Heart right ventricle (tissue), 16 donors: ENCODE data around the gene DLST. TPM values are rescaled to one million over a fixed set of nuclear protein-coding genes. Genes with fewer than 3 reads are reported as not detected.

ENCODE experiments used
- ATAC-seq, 8 donors: fragments of 200-7000 bp; cut with Tn5 transposase; one replicate each; pipeline ENCODE4 v1.9.1; 2020; ENCODE audit warnings: mild to moderate bottlenecking in 8 of 8, moderate library complexity in 8 of 8, moderate number of reproducible peaks in 1 of 8
- DNase-seq, 2 donors: peaks; one replicate each; pipeline ENCODE4 v3.0.0-alpha.2; 2020
- H3K27ac ChIP-seq, 10 donors: fragments of 200-600 bp; sonication (generic) in 2 of 10; one replicate each; pipeline versions ENCODE4 v1.5.0 to v1.8.0; 2020 to 2022; ENCODE audit warnings: mild to moderate bottlenecking in 3 of 10
- H3K27me3 ChIP-seq, 7 donors: fragments of 200-600 bp; one replicate each; pipeline ENCODE4 v1.8.0; 2021 to 2022; ENCODE audit warnings: mild to moderate bottlenecking in 2 of 7
- H3K36me3 ChIP-seq, 9 donors: fragments of 200-600 bp; sonication (generic) in 1 of 9; one replicate each; pipeline versions ENCODE4 v1.5.0 to v1.8.0; 2020 to 2022; ENCODE audit warnings: mild to moderate bottlenecking in 2 of 9
- H3K4me1 ChIP-seq, 9 donors: fragments of 200-600 bp; sonication (generic) in 1 of 9; one replicate each; pipeline versions ENCODE4 v1.5.0 to v1.8.0; 2020 to 2022; ENCODE audit warnings: mild to moderate bottlenecking in 4 of 9
- H3K4me3 ChIP-seq, 10 donors: fragments of 200-600 bp; sonication (generic) in 2 of 10; one replicate each; pipeline versions ENCODE4 v1.5.0 to v1.8.0; 2020 to 2022; ENCODE audit warnings: mild to moderate bottlenecking in 7 of 10, moderate library complexity in 2 of 10
- H3K9me3 ChIP-seq, 11 donors: fragments of 200-600 bp in 10 of 11; sonication (generic) in 2 of 11; one replicate each; pipeline versions ENCODE4 v1.5.0 to v1.8.0; 2013 to 2022; ENCODE audit warnings: mild to moderate bottlenecking in 2 of 11, control low read depth in 1 of 11, moderate library complexity in 1 of 11
- WGBS, 2 donors: extraction: QIAGEN DNeasy Blood & Tissue Kit; methylation state at CpG; one replicate each; pipeline ENCODE4 v1.1.7; 2013; ENCODE audit warnings: inconsistent platforms in 1 of 2; 5-methylcytosine and 5-hydroxymethylcytosine counted together
- intact Hi-C, 10 donors: fragments of 100-400 bp; cut with DNase I; formaldehyde crosslinking; loops; one replicate each; pipeline versions ENCODE4 v1.11.1 to v1.14.2; 2022
- polyA plus RNA-seq, 2 donors: library from polyadenylated mRNA; stranded (reverse); fragments of 200-250 nt; gene quantifications; one replicate each; pipeline ENCODE4 v1.2.3, GENCODE V29; 2013
- total RNA-seq, 10 donors: library from RNA; stranded (reverse); fragmentation: NEBNext Ultra II Directional in 3 of 10; extraction: Animal tissue kit (Norgen Biotek cat#: 25700) in 3 of 10; gene quantifications; one replicate each; pipeline versions ENCODE4 v1.2.1 to v1.2.4, GENCODE V29; 2021 to 2023
- TF ChIP-seq, protein P1 (sequence below), 9 donors: fragments of 200-600 bp; sonication (generic) in 2 of 9; IDR thresholded peaks; one replicate each; pipeline versions ENCODE4 v1.5.0 to v1.8.0; 2021 to 2022; ENCODE audit warnings: antibody characterized with exemption in 9 of 9, mild to moderate bottlenecking in 5 of 9, moderate library complexity in 1 of 9
- donor health status: Arrhythmogenic right ventricular cardiomyopathy.
- donor health status: ischemic (EF 13 %, LVEDD 7.1; RV severe dilation, severe dysfunction).
- donor health status: healthy with polysubstance abuse.
- donor health status: DM: no; HTN: yes; CAD: no.
- donor health status: DM: no; HTN: no; CAD: no.
- donor health status: ischemic (EF 25% LVEDD 6.9; RV normal size, moderate dysfunction).
- donor health status: ischemic (EF 25% LVEDD 5.7; RV mildly dilated, moderate dysfunction).
- donor health status: healthy.
- donor health status: DM: yes; HTN: yes; CAD: no.
- donor health status: Ischemic cardiomyopathy.
- donor health status: ischemic (EF 35%, LVEDD 5.7; RV mildly dilated, moderate dysfunction).
- donor health status: nonischemic (EF 11% LVEDD 7.7; RV severe dilation, severe dysfunction).
- donor health status: DM: yes; HTN: yes; CAD: no.
- donor health status: PGD.
- donor health status: ischemic (EF 29% LVEDD 5.4; RV normal size, mild dysfunction).
- donor health status: nonischemic (EF 23%, LVEDD 6.1; RV moderate dilation, normal function).

Gene DLST
- total and polyA plus RNA-seq, 12 donors, result 52.5 to 273 (median 226) TPM

DNA sequence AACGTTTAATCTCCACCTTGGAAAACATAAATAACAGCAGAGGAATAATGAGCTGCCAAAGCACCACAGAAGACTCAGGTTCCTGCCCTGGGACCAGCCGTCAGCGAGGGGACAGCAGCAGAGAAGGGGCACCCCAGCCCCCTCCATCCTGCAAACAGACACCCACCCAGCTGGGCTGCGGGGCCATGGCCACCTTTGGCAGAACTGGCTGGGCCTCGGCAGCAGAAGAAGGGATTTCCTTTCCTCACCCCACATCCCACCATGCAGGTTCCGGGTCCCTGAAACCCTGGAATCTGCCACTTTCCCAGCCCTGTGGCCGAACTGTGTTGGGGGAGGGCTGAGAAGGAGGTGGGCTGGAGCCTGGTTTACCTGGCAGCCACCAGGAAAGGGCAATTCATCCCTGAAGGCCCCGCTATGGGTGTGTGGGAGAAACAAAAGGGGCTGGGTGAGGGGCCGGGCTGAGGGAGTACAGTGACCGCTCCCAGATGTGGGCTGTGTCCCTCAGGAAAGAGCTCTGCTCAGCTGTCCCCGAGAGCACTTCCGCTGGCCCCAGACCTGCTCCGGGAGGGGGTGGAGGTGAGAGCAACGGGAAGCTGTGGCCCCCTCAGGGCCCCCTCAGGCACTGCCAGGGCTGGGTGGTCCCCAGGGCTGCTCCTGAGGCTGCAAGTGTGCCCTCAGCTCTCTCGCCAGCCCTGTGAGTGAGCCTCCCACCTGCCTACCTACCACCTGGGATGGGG is 69.9 kb downstream of the DLST start:
- Histone ChIP-seq H3K27ac (peak overlapping the region in 7 of 10 donors; percentile 20 to 68 (median 48)), H3K9me3 (no peaks in the 10 kb centered on the region), H3K4me1 (peaks cover 11 to 88% (median 44%) of the 10 kb centered on the region in 9 donors), H3K4me3 (peak overlapping the region in 6 of 10 donors; percentile 7 to 34 (median 20)), H3K27me3 (peaks cover 0 to 23% (median 0%) of the 10 kb centered on the region in 7 donors), H3K36me3 (peaks cover 0 to 47% (median 4%) of the 10 kb centered on the region in 9 donors)
- 57% methylated on average over 15 of the region's 15 CpGs for WGBS, 2 donors
- no peak for DNase-seq
- peak in 4 of 8 donors; percentile 18 to 39 (median 32) for ATAC-seq
- TF ChIP-seq, protein P1, sequence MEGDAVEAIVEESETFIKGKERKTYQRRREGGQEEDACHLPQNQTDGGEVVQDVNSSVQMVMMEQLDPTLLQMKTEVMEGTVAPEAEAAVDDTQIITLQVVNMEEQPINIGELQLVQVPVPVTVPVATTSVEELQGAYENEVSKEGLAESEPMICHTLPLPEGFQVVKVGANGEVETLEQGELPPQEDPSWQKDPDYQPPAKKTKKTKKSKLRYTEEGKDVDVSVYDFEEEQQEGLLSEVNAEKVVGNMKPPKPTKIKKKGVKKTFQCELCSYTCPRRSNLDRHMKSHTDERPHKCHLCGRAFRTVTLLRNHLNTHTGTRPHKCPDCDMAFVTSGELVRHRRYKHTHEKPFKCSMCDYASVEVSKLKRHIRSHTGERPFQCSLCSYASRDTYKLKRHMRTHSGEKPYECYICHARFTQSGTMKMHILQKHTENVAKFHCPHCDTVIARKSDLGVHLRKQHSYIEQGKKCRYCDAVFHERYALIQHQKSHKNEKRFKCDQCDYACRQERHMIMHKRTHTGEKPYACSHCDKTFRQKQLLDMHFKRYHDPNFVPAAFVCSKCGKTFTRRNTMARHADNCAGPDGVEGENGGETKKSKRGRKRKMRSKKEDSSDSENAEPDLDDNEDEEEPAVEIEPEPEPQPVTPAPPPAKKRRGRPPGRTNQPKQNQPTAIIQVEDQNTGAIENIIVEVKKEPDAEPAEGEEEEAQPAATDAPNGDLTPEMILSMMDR (IDR thresholded peaks at IDR 0.05), result no peak
- intact Hi-C loops, result loop anchor here in 1 of 10 donors (10.0 kb wide), 1 partner anchor 53 kb away; the partner anchor contains the start of gene EIF2B2

DNA sequence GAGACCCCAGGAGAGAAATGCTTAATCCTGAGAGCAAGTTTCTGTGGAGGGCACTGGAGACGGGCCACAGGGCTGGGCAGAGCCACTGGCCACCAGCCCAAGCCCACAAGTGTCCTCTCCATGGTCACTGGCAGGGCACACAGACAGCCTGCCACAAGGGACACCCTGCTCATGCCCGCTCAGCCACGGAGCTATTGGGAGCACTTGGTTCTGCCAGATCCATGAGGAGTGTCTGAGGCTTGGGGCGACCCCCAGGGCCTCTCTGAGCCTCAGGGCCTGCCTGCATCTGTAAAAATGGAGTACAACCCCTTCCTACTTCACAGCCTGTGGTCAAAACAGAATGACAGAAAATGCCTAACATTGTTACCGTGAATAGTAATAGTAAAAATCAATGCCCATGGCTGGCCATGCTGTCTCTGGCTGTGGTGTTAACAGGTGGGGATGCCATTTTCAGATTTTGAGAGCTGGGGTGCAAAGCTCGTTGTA is 70.5 kb downstream of the DLST start:
- ATAC-seq (no peak), DNase-seq (no peak)
- WGBS, 2 donors, result 78 to 82% methylated on average over 6 of the region's 6 CpGs
- Histone ChIP-seq H3K9me3 (no peaks in the 10 kb centered on the region), H3K4me3 (peak overlapping the region in 7 of 10 donors; percentile 2 to 34 (median 14)), H3K27ac (peak overlapping the region in 6 of 10 donors; percentile 20 to 68 (median 50)), H3K36me3 (peaks cover 0 to 41% (median 4%) of the 10 kb centered on the region in 9 donors), H3K4me1 (peaks cover 11 to 82% (median 38%) of the 10 kb centered on the region in 9 donors), H3K27me3 (peaks cover 0 to 23% (median 0%) of the 10 kb centered on the region in 7 donors)
- TF ChIP-seq, protein P1 (IDR thresholded peaks at IDR 0.05), result no peak
- intact Hi-C loops, result loop anchor here in 1 of 10 donors (10.0 kb wide), 1 partner anchor 53 kb away; the partner anchor contains the start of gene EIF2B2

DNA sequence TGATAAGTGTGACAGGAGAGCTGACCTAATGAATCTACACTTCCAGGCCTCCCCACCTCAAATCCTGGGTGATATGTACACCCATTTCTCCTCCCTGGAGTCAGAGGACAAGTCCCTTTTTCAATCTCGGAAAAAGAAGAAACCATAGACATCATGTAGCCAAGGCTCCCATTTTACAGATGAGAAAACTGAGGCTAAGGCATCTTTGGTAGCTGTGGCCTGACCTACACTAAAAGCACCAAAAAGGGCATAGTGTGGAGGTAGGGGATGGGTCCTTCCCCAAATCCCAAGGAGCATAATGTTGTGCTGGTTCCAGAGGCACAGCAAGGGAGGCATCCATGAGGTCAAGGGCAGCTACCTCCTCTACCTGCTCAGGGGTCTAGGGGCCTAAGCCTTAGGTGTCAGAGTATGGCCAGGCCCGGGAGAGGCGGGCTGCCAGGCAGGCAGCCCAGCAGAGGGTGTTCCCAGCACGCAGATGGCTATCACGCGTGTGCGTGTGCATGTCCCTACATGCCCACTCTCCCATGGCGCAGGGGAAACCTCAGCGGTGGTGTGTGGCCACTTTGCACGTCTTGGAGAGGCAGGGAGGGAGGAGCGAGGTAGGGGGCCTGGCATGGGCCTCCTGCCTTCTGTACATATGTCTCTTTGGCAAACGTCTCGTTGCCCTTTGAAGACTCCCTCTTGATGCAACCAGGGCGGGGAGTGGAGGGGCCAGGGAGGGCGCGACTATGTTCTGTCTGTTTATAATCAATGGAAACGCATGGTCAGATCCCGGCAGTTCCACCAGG is 71.2 kb downstream of the DLST start:
- no peak for DNase-seq

More for the DNA sequence above, 71.2 kb downstream of the DLST start:
- peak overlapping the region in 8 of 10 donors; percentile 2 to 87 (median 72) for H3K4me3 ChIP-seq
- intact Hi-C loops, result loop anchor here in 1 of 10 donors (10.0 kb wide), 1 partner anchor 52 kb away; the partner anchor contains the start of gene EIF2B2
- peaks cover 11 to 75% (median 35%) of the 10 kb centered on the region in 9 donors for H3K4me1 ChIP-seq
- H3K27me3 ChIP-seq, result peaks cover 0 to 23% (median 0%) of the 10 kb centered on the region in 7 donors
- peaks cover 0 to 35% (median under 1%) of the 10 kb centered on the region in 9 donors for H3K36me3 ChIP-seq
- ATAC-seq, result no peak
- TF ChIP-seq, protein P1 (IDR thresholded peaks at IDR 0.05), result no peak
- H3K27ac ChIP-seq, result peak overlapping the region in 3 of 10 donors; percentile 9 to 86 (median 57)
- no peaks in the 10 kb centered on the region for H3K9me3 ChIP-seq
- 80 to 83% methylated on average over 18 of the region's 18 CpGs for WGBS, 2 donors

Other genes with a start within 250 kb of the DLST start
- gene AREL1, start 168.8 kb upstream of the DLST start, total RNA-seq, result 10 to 100 TPM; 18.1 to 27.2 (median 20.9) TPM
- 1 to 10 TPM; 8.8 to 8.9 TPM for gene AREL1, start 168.8 kb upstream of the DLST start, polyA plus RNA-seq
- 10 to 100 TPM; 31.7 to 45.5 (median 37.2) TPM for gene FCF1, start 168.8 kb upstream of the DLST start, total RNA-seq
- gene FCF1, start 168.8 kb upstream of the DLST start, polyA plus RNA-seq, result 10 to 100 TPM in 1 of 2 donors, 1 to 10 TPM in 1; 3.4 to 20.8 TPM
- 10 to 100 TPM; 25.2 to 45.9 (median 37.9) TPM for gene YLPM1, start 118.6 kb upstream of the DLST start, total RNA-seq
- gene YLPM1, start 118.6 kb upstream of the DLST start, polyA plus RNA-seq, result 10 to 100 TPM in 1 of 2 donors, 1 to 10 TPM in 1; 8.4 to 20.8 TPM
- gene PROX2, start 5.8 kb upstream of the DLST start, total RNA-seq, result not detected
- gene PROX2, start 5.8 kb upstream of the DLST start, polyA plus RNA-seq, result not detected
- gene RPS6KL1, start 41.3 kb downstream of the DLST start, total RNA-seq, result 10 to 100 TPM; 14.5 to 27.0 (median 21.9) TPM
- gene RPS6KL1, start 41.3 kb downstream of the DLST start, polyA plus RNA-seq, result 10 to 100 TPM; 10.3 to 27.1 TPM
- gene PGF, start 73.7 kb downstream of the DLST start, total RNA-seq, result 10 to 100 TPM in 1 of 10 donors, 1 to 10 TPM in 9; 2.1 to 22.5 (median 6.1) TPM
- gene PGF, start 73.7 kb downstream of the DLST start, polyA plus RNA-seq, result 10 to 100 TPM in 1 of 2 donors, 1 to 10 TPM in 1; 6.8 to 12.2 TPM
- 10 to 100 TPM; 25.9 to 44.5 (median 31.5) TPM for gene EIF2B2, start 121.0 kb downstream of the DLST start, total RNA-seq
- 10 to 100 TPM; 14.3 to 60.4 TPM for gene EIF2B2, start 121.0 kb downstream of the DLST start, polyA plus RNA-seq
- 10 to 100 TPM; 14.7 to 21.6 (median 18.7) TPM for gene MLH3, start 169.6 kb downstream of the DLST start, total RNA-seq
- gene MLH3, start 169.6 kb downstream of the DLST start, polyA plus RNA-seq, result 10 to 100 TPM in 1 of 2 donors, 1 to 10 TPM in 1; 8.4 to 15.7 TPM
- gene ACYP1, start 182.1 kb downstream of the DLST start, total RNA-seq, result 10 to 100 TPM in 5 of 10 donors, 1 to 10 TPM in 5; 7.9 to 12.6 (median 10.0) TPM
- gene ACYP1, start 182.1 kb downstream of the DLST start, polyA plus RNA-seq, result 10 to 100 TPM; 13.6 to 34.9 TPM
- gene ZC2HC1C, start 187.7 kb downstream of the DLST start, total RNA-seq, result 10 to 100 TPM in 3 of 10 donors, 1 to 10 TPM in 7; 4.6 to 12.4 (median 8.9) TPM
- 10 to 100 TPM in 1 of 2 donors, 1 to 10 TPM in 1; 3.7 to 14.6 TPM for gene ZC2HC1C, start 187.7 kb downstream of the DLST start, polyA plus RNA-seq
- gene NEK9, start 245.1 kb downstream of the DLST start, total RNA-seq, result 100 to 1,000 TPM in 9 of 10 donors, 10 to 100 TPM in 1; 97.8 to 138 (median 115) TPM
- gene NEK9, start 245.1 kb downstream of the DLST start, polyA plus RNA-seq, result 10 to 100 TPM; 26.9 to 51.3 TPM